Thyroid gland (tissue), 4 donors: ENCODE results near the gene ZNF835. TPM values are rescaled to one million over a fixed set of nuclear protein-coding genes. Genes with fewer than 3 reads are reported as not detected.

Experiments used
- DNase-seq, 2 donors: peaks; one replicate each; pipeline ENCODE4 v3.0.0-alpha.2; 2019
- H3K27ac ChIP-seq, 3 donors: fragments of 200-600 bp; sonication (generic); 1 replicate in 2 of 3; 2 replicates in 1 of 3; pipeline ENCODE4 v1.5.1; 2016 to 2019; ENCODE audit warnings: mild to moderate bottlenecking in 1 of 3, moderate library complexity in 1 of 3
- H3K27me3 ChIP-seq: fragments of 200-600 bp; sonication (generic); one replicate; pipeline ENCODE4 v1.5.1; 2019
- H3K36me3 ChIP-seq, 2 donors: fragments of 200-600 bp; sonication (generic); one replicate each; pipeline ENCODE4 v1.5.1; 2016 to 2019
- H3K4me1 ChIP-seq, 2 donors: fragments of 200-600 bp; sonication (generic); one replicate each; pipeline ENCODE4 v1.5.1; 2017 to 2019
- H3K4me3 ChIP-seq, 3 donors: fragments of 200-600 bp; sonication (generic); replicated peaks in 1 of 3; 1 replicate in 2 of 3; 2 replicates in 1 of 3; pipeline ENCODE4 v1.5.1; 2016; ENCODE audit warnings: mild to moderate bottlenecking in 1 of 3
- H3K9me3 ChIP-seq: fragments of 200-600 bp; sonication (generic); one replicate; pipeline ENCODE4 v1.5.1; 2017
- POLR2A ChIP-seq, 2 donors: fragments of 450-650 bp; IDR thresholded peaks; one replicate each; pipeline ENCODE4 v1.6.1; 2017; ENCODE audit warnings: antibody characterized with exemption in 2 of 2, mild to moderate bottlenecking in 2 of 2, moderate library complexity in 1 of 2
- WGBS, 2 donors: methylation state at CpG; one replicate each; pipeline ENCODE4 v1.1.5; 2017; 5-methylcytosine and 5-hydroxymethylcytosine counted together
- intact Hi-C: fragments of 100-400 bp; cut with DNase I; formaldehyde crosslinking; loops from one replicate; pipeline ENCODE4 v1.15.1; 2023
- total RNA-seq, 4 donors: library from RNA; depleted of rRNA; stranded (reverse); fragments of >200 nt; gene quantifications; one replicate each; pipeline ENCODE4 v1.2.3, GENCODE V29; 2016
- TF ChIP-seq, protein P1 (sequence below), 6 experiments: fragments of 200-600 bp in 3 of 6; fragments of 450-650 bp in 3 of 6; sonication (generic) in 3 of 6; IDR thresholded peaks; one replicate each; pipeline ENCODE4 v1.5.1; 2016 to 2019; ENCODE audit warnings: antibody characterized with exemption in 6 of 6, mild to moderate bottlenecking in 2 of 6, inconsistent platforms in 1 of 6, moderate library complexity in 1 of 6

The ZNF835 gene
- total RNA-seq, 4 donors from 2014 or later = 6.8 to 12.3 (median 8.7) TPM

DNA sequence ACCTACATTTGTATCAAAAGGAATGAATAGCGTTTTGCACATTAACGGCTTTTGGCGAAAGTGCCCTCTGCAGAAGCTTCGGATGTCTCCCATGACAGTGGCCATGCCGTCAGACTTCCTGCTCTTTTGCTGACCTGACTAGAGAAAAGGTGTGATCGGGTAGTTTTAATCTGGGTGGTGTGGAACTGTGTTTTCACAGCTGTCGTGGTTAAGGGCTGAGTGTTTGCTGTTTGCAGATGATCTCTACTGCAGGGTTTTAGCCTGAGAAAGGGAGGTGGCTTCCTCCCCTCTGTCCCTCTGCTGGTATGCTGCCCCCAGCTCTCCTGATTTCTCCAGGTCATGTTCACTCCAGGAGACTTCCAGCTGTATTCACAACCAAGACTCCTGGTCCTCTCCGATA lies 54.0 kb downstream of the ZNF835 start:
- H3K4me1 ChIP-seq = no peaks in the 10 kb centered on the region
- WGBS, 2 donors = 84 to 92% methylated on average over 8 of the region's 8 CpGs
- TF ChIP-seq, protein P1, sequence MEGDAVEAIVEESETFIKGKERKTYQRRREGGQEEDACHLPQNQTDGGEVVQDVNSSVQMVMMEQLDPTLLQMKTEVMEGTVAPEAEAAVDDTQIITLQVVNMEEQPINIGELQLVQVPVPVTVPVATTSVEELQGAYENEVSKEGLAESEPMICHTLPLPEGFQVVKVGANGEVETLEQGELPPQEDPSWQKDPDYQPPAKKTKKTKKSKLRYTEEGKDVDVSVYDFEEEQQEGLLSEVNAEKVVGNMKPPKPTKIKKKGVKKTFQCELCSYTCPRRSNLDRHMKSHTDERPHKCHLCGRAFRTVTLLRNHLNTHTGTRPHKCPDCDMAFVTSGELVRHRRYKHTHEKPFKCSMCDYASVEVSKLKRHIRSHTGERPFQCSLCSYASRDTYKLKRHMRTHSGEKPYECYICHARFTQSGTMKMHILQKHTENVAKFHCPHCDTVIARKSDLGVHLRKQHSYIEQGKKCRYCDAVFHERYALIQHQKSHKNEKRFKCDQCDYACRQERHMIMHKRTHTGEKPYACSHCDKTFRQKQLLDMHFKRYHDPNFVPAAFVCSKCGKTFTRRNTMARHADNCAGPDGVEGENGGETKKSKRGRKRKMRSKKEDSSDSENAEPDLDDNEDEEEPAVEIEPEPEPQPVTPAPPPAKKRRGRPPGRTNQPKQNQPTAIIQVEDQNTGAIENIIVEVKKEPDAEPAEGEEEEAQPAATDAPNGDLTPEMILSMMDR (IDR thresholded peaks at IDR 0.05) = no peak
- TF ChIP-seq POLR2A (IDR thresholded peaks at IDR 0.05) = no peak
- peaks cover 8 to 12% of the 10 kb centered on the region in 2 donors for H3K36me3 ChIP-seq
- intact Hi-C loops = no loop called here
- no peak overlapping the region for H3K4me3 ChIP-seq
- DNase-seq = no peak
- H3K27me3 ChIP-seq = no peaks in the 10 kb centered on the region
- no peak overlapping the region for H3K27ac ChIP-seq
- H3K9me3 ChIP-seq = no peaks in the 10 kb centered on the region

DNA sequence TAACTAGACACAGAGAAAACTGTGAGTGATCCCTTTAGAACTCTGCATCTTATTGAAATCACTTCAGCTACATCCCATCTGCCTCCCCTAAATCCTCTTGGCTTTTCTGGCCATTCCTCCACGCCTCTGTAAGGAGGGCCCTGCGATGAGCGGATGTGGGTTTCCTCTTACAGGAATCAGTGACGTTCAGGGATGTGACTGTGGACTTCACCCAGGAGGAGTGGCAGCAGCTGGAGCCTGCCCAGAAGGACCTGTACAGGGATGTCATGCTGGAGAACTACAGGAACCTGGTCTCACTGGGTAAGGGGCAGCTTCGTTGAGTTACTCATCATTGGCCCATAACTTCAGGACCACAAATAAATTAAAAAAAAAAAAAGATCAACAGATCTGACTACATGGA lies 57.9 kb downstream of the ZNF835 start:
- WGBS, 2 donors = 90 to 92% methylated on average over 5 of the region's 5 CpGs
- no peaks in the 10 kb centered on the region for H3K4me1 ChIP-seq
- H3K9me3 ChIP-seq = no peaks in the 10 kb centered on the region
- TF ChIP-seq, protein P1 (IDR thresholded peaks at IDR 0.05) = no peak
- no peak for TF ChIP-seq POLR2A (IDR thresholded peaks at IDR 0.05)
- H3K27ac ChIP-seq = no peak overlapping the region
- intact Hi-C loops = no loop called here
- no peak for DNase-seq
- no peaks in the 10 kb centered on the region for H3K27me3 ChIP-seq
- no peaks in the 10 kb centered on the region for H3K36me3 ChIP-seq
- H3K4me3 ChIP-seq = no peak overlapping the region

DNA sequence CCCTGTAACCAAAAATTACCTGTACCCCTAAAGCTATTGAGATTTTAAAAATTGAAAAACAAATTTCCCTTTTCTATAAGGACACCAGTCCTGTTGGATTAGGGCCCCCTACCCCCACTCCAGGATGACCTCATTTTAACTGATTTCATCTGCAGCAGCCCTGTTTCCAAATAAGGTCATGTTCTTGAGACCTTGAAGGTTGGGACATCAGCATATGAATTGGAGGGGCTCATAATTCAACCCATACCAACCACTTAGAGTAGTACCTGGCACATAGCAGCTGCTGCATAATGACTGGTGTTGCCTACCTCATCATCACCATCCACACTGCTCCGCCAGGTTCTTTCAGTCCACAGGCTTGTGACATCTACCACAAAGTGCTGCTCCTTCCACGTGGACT lies 58.8 kb downstream of the ZNF835 start:
- Histone ChIP-seq H3K27ac (no peak overlapping the region), H3K9me3 (no peaks in the 10 kb centered on the region), H3K4me3 (no peak overlapping the region), H3K36me3 (no peaks in the 10 kb centered on the region), H3K4me1 (no peaks in the 10 kb centered on the region), H3K27me3 (no peaks in the 10 kb centered on the region)
- no peak for DNase-seq
- intact Hi-C loops = no loop called here
- TF ChIP-seq POLR2A (IDR thresholded peaks at IDR 0.05) = no peak
- TF ChIP-seq, protein P1 (IDR thresholded peaks at IDR 0.05) = no peak
- 90 to 94% methylated on average over 2 of the region's 2 CpGs for WGBS, 2 donors

Other genes with a start within 250 kb of the ZNF835 start
- 10 to 100 TPM in 3 of 4 donors, 1 to 10 TPM in 1; 8.6 to 22.2 (median 15.8) TPM for gene ZNF667, start 194.4 kb downstream of the ZNF835 start, total RNA-seq
- 10 to 100 TPM in 1 of 4 donors, 1 to 10 TPM in 3; 8.5 to 10.8 (median 9.1) TPM for gene ZNF471, start 163.9 kb downstream of the ZNF835 start, total RNA-seq
- gene ZFP28, start 132.8 kb downstream of the ZNF835 start, total RNA-seq = 1 to 10 TPM; 6.6 to 9.8 (median 9.5) TPM
- gene ZNF470, start 104.3 kb downstream of the ZNF835 start, total RNA-seq = 1 to 10 TPM; 3.4 to 7.1 (median 5.6) TPM
- 10 to 100 TPM in 1 of 4 donors, 1 to 10 TPM in 3; 8.2 to 15.6 (median 8.7) TPM for gene ZNF71, start 76.5 kb downstream of the ZNF835 start, total RNA-seq
- gene SMIM17, start 28.6 kb downstream of the ZNF835 start, total RNA-seq = not detected
- gene PEG3, start 169.0 kb upstream of the ZNF835 start, total RNA-seq = 10 to 100 TPM in 3 of 4 donors, 1 to 10 TPM in 1; 9.8 to 24.1 (median 18.8) TPM
- 1 to 10 TPM in 3 of 4 donors, under 1 TPM in 1; 0.67 to 6.5 (median 1.8) TPM for gene ZIM2, start 169.0 kb upstream of the ZNF835 start, total RNA-seq